Activated gamma-delta T cell treated with anti-CD3 and anti-CD28 coated beads, Interleukin-2, amount 50 U/mL, for 16 hours (primary cell): ENCODE measurements around the gene HGF.
"Not testable (repeated sequence)": the region's sequence is repeated elsewhere in the genome, so short reads cannot be mapped to it uniquely, and the experiment has no call there.

Experiments
- DNase-seq: peaks from one replicate; pipeline ENCODE4 v3.0.0-alpha.2; 2020; ENCODE audit warnings: low read depth

HGF gene

DNA sequence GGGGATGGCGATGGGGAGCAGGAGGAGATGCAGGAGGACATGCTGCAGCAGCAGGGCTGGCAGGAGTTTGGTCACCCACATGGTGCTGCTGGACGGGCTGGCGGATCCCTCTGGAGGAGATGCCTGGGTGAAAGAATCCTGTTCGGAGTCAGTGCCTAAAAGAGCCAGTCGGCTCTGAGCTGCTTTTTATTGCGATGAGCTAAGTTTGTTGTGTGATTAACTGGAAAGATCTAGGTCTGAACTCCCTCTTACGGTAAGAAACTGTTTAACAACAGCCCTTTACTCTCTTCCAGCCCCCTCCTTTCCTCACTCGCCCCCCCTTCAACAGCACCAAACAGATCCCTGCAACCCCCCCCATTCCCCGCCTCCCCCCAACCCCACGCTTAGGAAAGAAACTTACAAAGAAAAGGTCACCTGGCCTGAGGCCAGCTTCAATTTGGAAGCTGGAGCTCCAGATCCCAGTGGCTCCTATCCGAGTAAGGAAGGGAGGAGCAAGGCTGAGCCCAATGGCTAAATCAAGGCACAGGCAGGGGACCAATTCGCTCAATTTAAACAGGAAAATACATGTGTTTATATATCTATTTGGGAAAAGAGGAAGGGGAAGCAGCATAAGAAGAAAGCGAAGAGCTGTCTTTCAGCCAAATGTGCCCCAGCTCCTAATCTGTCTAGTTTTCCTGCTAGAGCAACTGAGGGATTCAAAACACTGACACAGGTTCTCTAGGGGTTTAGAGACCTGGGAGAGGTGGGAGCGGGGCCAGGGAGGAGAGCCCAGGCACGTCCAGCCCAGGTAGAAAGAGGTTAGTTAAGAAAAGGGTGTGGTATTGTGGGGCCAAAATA, at the start of gene HGF:
HGF (minus strand) TSS at position 157 of the 837 bp plus-strand sequence; CDS start at position 81, 76 bp downstream.
- no peak for DNase-seq

DNA sequence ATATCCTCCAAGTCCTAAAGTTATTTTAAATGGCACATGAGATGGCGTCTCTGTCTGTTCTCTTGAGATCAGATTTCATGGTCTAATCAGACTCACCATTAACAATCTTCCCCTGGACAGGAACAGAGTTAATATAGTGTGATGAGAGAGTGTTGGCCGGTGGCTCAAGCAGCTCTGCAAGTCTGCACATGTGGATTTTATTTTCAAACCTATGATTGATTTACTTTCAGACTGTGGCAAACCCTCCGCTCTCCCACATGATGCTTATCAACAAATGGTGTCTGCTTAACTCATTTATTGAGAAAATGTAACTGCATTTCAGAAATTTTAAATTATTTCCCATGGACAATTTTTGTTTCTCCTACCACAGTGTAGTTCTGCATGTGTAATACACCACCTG, 46.5 kb upstream of the HGF start:
- no peak for DNase-seq

DNA sequence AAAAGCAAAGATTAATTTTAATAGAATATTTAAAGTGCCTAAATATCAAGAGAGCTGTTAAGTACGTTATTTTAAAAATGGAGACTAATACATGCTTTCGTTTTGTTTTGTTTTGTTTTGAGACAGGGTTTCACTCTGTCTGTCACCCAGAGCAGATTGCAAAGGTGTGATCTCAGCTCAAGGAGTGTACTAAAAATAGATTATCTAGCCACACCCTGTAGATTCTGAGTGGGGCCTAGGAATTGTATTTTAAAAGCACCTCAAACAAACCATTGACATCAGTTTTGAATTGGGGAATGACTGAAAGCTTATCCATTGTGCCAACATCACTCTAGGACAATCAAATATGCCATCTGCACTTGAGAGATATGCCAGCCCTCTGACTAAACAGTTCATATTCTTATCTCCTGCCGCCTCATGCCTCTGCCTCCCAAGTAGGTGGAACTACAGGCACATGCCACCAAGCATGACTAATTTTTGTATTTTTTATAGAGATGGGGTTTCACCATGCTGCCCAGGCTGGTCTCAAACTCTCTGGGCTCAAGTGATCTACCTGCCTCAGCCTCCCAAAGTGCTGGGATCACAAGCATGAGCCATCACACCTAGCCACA, 43.1 kb upstream of the HGF start:
- DNase-seq: not testable (repeated sequence)

DNA sequence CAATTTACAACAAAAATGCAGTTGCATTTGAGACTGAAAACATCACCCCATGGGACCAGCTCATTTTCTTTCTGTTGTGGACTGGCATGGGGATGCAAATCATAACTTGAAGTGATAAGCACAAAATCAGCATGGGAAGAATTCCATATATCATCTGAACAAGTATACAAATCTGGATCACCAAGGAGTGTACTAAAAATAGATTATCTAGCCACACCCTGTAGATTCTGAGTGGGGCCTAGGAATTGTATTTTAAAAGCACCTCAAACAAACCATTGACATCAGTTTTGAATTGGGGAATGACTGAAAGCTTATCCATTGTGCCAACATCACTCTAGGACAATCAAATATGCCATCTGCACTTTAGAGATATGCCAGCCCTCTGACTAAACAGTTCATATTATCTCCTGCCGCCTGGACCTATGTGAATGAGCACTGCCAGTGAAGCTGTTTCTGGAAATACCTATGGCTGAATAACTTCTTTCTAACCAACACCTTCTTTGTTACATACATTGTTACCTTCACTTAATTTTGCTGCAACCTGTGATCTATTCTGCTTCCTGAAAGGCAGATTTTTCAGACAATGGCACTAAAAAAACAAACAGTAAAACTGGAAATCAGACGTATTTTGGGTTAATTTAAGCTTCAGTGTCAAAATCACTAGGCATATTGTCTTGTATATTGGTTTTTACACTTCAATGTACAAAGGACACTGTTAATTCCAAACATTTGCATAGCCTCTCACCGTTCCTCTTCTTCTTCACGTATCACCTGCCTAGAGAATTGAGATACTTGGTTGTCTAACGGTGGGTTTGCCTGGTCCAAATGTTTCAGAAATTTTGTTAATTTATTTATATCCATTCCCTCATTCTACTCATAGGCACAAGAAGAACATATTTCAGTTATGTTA, 42.4 kb upstream of the HGF start:
- DNase-seq: no peak

DNA sequence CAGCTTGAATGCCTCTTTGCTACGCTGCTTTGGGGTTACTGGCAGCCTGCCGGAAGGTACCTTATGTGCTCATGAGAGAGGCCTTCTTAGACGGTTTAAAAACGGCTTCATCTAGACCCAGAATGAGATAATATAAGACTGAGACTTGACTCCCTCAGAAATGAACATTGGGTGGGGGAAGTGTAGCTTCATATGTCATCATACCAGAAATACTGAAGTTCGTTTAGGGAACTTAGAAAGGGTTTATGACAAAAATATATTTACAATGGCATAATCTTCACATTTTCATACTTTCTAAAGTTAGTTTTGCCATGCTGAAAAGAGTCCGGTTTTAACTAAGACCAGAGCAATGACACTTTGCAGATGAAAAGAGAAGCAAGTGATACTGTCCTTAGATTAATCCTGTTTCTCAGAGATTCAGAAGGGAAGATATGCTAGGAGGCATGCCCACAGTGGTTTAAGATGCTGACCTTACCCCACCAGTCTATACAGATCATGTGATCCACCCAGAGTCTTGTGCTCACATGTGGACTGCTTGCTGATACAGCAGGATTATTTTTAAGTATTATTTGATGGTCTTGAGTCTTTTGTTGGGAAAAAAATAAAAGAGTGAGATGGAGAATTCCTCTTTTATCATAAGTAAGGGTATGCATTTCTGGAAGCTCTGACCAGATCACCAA, 40.8 kb upstream of the HGF start:
- DNase-seq: no peak

DNA sequence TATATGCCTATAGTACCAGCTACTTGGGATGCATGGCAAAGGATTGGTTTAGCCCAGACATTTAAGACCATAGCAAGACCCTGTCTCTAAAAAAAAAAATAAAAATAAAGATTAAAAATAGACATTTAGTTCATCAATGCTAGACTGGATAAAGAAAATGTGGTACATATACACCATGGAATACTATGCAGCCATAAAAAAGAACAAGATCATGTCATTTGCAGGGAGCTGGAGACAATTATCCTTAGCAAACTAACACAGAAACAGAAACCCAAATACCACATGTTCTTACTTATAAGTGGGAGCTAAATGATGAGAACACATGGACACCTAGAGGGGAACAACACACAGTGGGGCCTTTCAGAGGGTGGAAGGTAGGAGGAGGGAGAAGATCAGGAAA, 38.5 kb upstream of the HGF start:
- DNase-seq: not testable (repeated sequence)

DNA sequence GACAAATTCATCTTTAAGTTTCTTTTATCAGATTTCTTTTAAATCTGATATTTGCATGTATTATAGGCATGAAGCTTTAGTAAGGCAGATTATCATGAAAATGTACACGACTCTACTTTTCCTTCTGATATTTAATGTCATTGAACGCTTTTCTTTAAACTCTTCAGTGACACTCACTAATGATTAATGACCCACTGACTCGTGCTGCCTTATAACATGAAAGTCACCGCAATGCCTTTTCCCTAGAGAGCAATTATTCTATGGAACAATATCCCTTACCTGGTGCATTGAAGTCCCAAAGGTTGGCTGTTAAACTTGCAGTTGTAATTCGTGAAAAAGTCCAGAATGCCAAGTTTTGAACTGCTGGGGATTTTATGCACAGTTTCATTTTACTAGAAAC, 33.4 kb upstream of the HGF start:
- no peak for DNase-seq

DNA sequence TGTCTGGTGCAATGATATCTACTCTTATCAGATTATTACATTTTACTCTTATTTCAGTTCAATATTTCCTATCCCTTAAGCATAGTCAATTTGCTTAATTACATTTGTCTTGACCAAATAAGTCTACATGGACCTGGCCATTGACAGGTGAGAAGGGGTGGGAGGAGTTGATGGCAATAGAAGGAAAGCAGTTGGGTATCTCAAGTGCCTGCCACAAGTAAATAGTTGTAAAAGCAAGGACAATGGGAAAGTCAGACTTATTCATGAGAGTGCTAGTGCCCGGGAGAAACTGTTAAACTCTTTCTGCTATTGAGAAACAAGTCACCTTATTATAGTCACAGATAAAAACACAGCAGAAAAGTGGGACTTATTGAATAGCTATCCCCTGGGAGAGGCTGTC, 32.4 kb upstream of the HGF start:
- no peak for DNase-seq

DNA sequence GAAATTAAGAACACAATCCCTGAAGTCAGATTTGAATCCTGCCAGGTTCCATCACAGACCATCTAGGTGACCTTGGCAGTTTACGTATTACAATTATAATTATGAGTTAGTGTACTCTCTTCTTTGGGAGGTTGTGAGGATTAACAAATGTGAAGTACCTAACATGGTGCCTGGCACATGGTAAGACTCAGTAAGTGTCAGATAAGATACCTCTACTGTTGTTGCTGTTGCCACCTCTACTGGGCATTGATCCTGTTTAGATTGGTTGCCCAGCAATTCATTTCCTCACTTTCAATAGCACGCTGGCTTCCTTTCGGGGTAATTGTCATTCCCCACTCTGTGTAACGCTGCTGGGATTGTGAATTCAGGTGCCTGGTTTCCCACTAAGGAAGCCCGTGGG, 31.7 kb upstream of the HGF start:
- DNase-seq: no peak

DNA sequence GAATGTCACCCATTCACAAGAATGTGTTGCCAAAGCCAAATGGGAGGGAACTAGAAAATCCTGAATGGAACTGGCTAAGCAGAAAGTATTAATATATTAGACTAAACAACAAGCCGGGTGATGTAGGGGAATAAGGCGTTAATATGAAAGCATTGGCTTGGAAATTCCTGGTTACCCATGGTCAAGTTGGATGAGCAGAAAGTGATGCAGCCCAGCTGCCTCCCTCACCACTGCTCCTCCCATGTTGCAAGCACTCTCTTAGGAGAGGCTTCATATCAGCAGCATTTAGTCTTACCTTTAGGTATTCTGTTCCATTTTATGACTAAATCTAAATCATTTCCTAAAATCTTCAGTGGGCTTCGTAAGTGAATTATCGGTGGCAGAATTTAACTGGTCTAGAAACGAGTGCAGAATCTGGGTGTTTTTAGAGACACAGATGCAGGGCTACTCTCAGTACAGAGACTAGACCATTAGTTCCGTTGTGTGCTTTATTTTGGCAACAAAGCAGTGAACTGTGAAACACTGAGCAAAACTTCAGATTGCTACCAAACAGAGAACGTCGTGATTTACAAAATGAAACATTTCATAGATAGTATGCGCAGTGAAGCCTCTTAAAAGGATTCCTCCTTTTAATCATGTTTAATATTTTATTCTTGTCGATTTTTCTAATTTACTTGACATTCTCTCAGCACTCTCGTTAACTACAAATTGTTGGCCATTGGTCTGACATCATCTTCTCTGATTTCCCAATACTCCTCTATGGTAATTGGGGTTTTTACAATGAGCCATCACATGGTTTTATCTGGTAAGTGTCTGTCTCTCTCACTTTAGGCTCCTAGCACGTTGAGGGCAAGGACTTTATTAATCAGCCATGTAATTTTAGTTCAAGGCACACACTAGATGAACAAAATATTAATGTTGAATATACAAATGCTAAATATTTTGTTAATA, 22.0 kb upstream of the HGF start:
- DNase-seq: no peak

DNA sequence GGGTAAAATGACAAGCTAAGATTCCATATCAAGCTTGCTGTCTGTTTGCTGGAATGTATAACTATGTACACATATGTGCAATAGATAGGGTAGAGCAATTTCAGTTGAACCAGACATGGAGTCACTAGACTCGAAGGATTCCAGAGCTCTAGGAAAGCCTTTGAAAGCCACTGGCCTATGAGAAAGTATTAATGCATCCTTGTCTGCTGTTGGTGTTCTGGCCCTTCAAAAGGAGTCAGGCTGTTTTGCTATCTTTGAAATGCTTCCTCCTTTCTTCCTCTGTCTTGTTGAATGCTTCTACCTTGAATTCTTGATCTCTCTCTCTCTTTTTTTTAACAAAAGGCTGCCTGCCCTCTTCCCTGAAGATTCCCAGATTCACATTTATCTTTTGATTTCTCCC, 20.8 kb upstream of the HGF start:
- DNase-seq: no peak

DNA sequence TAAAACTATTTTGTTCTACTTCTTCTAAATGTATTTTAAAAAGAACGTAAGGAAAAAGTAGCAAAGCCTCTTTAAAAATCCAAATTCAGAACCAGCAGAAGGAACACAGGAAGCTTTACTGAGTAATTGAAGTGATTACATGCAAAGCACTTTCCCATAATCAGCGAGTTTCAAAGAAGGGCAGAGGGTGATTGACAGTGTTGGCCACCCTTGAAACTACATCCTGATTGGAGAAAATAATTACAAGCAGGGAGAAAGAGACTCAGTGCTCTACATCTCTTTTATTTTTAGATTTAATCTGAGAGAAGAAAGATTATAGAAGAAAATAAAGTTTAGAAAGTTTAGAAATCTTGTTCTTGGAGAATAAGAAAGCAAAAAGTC, 20.3 kb upstream of the HGF start:
- DNase-seq: no peak

DNA sequence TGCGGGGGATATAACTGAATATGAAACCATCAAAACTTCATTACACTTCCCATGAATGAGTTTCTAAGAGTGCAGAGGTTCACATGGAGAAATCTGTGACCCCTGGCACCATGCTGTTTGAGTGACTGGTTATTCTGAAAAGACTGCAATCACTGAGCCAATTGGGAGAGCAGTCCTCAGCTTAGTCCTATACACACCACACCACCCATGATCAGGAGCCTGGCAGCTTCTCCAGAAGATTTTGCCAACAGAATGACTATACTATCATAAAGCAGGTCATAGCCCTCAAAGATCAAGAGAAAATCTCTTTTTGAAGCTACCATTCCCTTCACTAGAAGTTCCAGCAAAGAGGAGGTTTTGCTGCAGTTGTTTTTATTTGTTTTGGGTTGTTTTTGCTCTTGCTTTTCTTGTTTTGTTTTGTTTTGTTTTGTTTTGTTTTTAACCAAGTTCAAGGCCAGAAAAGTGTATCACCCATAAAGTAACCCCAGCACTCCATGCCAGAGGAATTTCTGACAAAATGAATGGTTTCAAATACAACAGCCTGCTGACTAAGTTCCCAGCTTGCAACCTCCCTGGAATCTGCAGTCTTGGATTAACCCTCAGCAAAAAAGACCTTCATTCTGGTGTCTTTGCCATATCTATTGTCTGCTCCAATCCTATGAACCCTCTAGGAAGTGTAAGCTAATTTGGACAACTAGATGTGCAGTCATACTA, 19.7 kb upstream of the HGF start:
- no peak for DNase-seq

DNA sequence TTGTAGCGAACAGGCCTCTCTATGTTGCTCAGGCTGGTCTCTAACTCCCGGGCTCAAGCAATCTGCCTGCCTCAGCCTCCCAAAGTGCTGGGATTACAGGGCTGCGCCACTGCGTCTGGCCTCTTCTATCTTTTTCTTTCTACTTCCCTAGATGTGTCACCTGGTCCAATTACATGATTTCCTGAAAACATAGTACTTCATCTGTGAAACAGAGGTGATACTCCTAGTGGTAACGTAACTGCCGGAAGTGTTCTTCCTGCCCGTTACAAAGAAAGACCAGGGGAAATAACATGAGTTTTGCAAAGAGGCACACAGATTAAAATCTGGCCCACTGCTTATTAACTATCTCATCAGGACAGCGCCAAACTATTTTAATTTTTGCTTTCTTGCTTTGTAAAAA, 18.4 kb upstream of the HGF start:
- no peak for DNase-seq

DNA sequence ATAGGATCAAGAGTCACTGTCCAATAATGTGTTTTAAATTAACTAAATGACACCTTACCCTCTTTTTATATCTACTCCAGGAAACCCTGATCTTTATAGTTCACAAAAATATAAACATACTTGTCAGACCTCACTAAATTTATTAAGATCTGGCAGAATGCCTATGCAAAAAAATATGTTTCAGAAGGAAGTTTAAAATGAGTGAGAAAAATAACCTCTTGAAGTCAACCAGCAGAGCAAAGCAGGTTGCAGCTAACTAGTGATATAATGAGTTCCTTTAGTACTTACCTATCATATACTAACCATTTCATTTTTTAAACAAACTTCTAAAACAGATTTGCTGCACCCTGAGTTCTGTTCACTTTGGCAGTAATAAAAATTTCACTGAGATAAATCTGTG, 14.0 kb upstream of the HGF start:
- DNase-seq: no peak

DNA sequence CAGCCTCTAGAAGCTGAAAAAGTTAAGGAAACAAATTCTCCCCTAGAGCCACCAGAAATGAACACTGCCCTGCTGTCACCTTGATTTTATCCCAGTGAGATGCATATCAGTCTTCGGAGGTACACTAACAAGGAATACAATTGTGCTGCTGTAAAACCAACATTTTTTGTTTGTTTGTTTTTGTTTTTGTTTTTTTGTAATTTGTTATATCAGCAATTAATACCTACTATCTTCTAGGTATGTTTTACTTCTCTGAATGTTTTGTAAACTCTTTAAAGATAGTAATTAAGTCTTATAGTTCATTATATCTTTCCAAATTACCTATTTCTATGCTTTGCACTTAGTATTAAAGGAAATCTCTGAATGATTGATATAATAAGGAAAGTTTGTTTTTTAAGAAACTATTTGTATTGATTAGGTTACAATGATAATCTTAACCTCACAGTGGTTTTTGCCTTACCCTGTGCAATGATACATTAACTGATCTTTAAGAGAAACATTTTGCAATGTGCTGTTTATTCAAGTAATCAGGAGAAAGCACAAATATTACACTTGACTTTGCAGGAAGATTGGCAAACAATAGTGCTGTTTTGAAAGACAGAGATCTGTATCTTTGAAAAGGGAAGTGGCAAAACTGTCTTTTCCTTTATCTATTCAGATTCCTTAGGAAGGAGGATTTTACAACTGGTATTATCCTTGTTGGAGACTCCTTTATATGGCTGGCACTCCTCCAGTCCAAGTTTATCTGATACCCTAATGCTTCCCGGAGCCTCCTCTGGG, 11.3 kb upstream of the HGF start:
- no peak for DNase-seq

DNA sequence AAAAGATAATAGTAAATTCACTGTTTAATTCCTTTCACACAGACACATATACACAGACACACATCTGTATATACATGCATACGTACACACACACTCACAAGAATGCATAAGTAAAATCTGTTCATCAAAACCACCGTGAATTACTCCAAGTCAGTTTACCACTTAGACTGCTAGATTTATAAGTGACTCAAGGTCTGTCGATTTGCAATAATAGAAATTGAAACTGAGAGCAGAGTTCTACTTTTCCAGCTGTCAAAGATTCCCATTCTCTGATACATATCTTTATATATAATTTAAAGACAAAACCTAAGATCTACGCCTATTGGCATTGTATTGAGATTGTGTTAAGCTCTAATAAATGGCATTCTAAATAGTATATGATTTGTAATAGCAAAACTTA, 9.9 kb upstream of the HGF start:
- no peak for DNase-seq

DNA sequence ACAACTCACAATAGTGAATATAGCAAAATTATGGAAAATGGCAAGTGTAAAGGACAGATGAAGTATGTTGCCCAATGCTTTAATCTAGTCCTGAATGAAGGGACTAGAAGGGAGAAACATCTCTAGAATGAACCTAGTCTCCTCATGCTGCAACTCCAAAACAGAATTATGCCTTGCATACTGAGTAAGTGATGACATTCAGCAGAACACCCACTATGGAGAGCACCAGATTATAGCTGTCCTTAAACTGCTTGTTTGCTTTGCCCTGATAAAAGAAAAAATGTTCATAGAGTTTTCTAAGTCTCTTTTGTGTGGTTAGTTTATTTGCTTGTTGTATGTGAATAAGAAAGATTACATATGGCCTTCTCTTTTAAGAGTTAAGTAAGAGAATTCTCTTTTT, 7.8 kb upstream of the HGF start:
- DNase-seq: no peak

DNA sequence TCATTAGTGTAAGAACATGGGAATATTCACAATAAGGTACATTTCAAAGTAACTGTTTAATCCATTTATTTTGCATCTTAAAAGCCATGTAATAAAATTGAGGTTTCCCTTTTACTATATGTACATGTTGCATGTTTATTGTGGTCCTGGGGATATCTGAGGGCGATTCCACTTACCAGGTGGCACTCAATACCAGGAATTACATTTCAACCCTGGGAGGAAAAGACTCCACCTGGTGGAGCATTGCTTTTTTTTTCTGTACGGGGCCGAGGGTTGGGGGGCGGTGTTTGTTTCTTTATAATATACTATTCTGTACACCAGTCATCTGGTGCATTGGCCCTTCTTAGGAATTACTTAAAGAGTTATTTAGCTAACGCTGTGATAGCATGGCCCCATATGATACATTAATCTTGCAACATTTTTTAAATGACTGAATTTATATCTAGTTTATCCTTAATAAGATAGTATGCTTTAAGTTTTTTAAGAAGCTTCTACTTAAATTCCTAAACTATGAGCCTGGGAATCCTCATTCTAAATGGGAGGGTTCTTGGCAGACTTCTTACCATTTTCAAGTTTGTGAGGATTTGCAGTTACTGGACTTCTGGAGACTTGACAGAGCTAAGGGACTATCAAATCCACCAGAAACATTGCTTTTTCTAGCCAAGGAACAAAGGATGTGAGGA, 7.2 kb upstream of the HGF start:
- no peak for DNase-seq
